H9 (cell line): ENCODE data around the gene NRG3. TPM values are rescaled to one million over a fixed set of nuclear protein-coding genes. Genes with fewer than 3 reads are reported as not detected.

Experiments
- DNase-seq: peaks from one replicate; pipeline ENCODE4 v3.0.0-alpha.2; 2017
- H2AFZ ChIP-seq: one replicate; pipeline ENCODE4 v1.6.1; 2013; ENCODE audit warnings: mild to moderate bottlenecking, low read length, control low read depth, moderate library complexity
- H2AK5ac ChIP-seq: 2 replicates; pipeline ENCODE4 v1.6.1; 2013; ENCODE audit warnings: low read length, control low read depth, mixed read lengths; ENCODE audit not compliant: insufficient read length
- H2BK120ac ChIP-seq: one replicate; pipeline ENCODE4 v1.6.1; 2013; ENCODE audit warnings: low read depth, mild to moderate bottlenecking, low read length, control low read depth, inconsistent platforms; ENCODE audit not compliant: poor library complexity, severe bottlenecking
- H2BK12ac ChIP-seq: 2 replicates; pipeline ENCODE4 v1.6.1; 2013; ENCODE audit warnings: low read length, control low read depth, mixed read lengths, low read depth; ENCODE audit not compliant: insufficient read length
- H2BK15ac ChIP-seq: 2 replicates; pipeline ENCODE4 v1.6.1; 2013; ENCODE audit warnings: low read depth, low read length, control low read depth
- H2BK20ac ChIP-seq: one replicate; pipeline ENCODE4 v1.6.1; 2013; ENCODE audit warnings: low read depth, mild to moderate bottlenecking, low read length, control low read depth, inconsistent platforms; ENCODE audit not compliant: poor library complexity, severe bottlenecking
- H2BK5ac ChIP-seq: 2 replicates; pipeline ENCODE4 v1.6.1; 2013; ENCODE audit warnings: low read length, control low read depth, mixed read lengths; ENCODE audit not compliant: insufficient read length
- H3K14ac ChIP-seq: 2 replicates; pipeline ENCODE4 v1.6.1; 2013; ENCODE audit warnings: low read length, control low read depth; ENCODE audit not compliant: insufficient read depth
- H3K18ac ChIP-seq: 2 replicates; pipeline ENCODE4 v1.6.1; 2013; ENCODE audit warnings: low read depth, mild to moderate bottlenecking, mixed read lengths, low read length, control low read depth; ENCODE audit not compliant: insufficient read length
- H3K23ac ChIP-seq: 2 replicates; pipeline ENCODE4 v1.6.1; 2013; ENCODE audit warnings: low read length, control low read depth, mixed read lengths, low read depth; ENCODE audit not compliant: insufficient read length
- H3K23me2 ChIP-seq: 2 replicates; pipeline ENCODE4 v1.6.1; 2013; ENCODE audit warnings: low read depth, mild to moderate bottlenecking, mixed read lengths, low read length, control low read depth; ENCODE audit not compliant: insufficient read length, poor library complexity, severe bottlenecking
- H3K27ac ChIP-seq: 2 replicates; pipeline ENCODE4 v1.5.1; 2013; ENCODE audit warnings: low read length, control low read depth, mixed read lengths, low read depth; ENCODE audit not compliant: insufficient read length
- H3K27me3 ChIP-seq: 2 replicates; pipeline ENCODE4 v1.6.1; 2013; ENCODE audit warnings: low read length, control low read depth, inconsistent platforms; ENCODE audit not compliant: insufficient read depth
- H3K4ac ChIP-seq: 2 replicates; pipeline ENCODE4 v1.6.1; 2013; ENCODE audit warnings: low read depth, mild to moderate bottlenecking, control low read depth, inconsistent platforms, low read length, moderate library complexity
- H3K4me1 ChIP-seq: 2 replicates; pipeline ENCODE4 v1.6.1; 2013; ENCODE audit warnings: low read length, control low read depth, inconsistent platforms; ENCODE audit not compliant: insufficient read depth
- H3K4me2 ChIP-seq: 2 replicates; pipeline ENCODE4 v1.6.1; 2013; ENCODE audit warnings: low read length, control low read depth, mixed read lengths; ENCODE audit not compliant: insufficient read length, insufficient read depth
- H3K56ac ChIP-seq: 2 replicates; pipeline ENCODE4 v1.6.1; 2013; ENCODE audit warnings: low read depth, mild to moderate bottlenecking, mixed read lengths, low read length, control low read depth; ENCODE audit not compliant: insufficient read length
- H3K79me1 ChIP-seq: 2 replicates; pipeline ENCODE4 v1.6.1; 2013; ENCODE audit warnings: low read depth, mild to moderate bottlenecking, moderate library complexity, low read length, control low read depth, inconsistent platforms; ENCODE audit not compliant: insufficient read depth, poor library complexity, severe bottlenecking
- H3K79me2 ChIP-seq: 2 replicates; pipeline ENCODE4 v1.6.1; 2013; ENCODE audit warnings: low read length, control low read depth, inconsistent platforms; ENCODE audit not compliant: insufficient read depth
- H3K9ac ChIP-seq: 2 replicates; pipeline ENCODE4 v1.6.1; 2013; ENCODE audit warnings: low read length, control low read depth, mixed read lengths; ENCODE audit not compliant: insufficient read length; ENCODE audit errors: extremely low read depth
- H3K9me3 ChIP-seq: one replicate; pipeline ENCODE4 v1.6.1; 2013; ENCODE audit warnings: low read depth, low read length, inconsistent platforms; ENCODE audit not compliant: control insufficient read depth
- H3T11ph ChIP-seq: one replicate; pipeline ENCODE4 v1.6.1; 2013; ENCODE audit warnings: mild to moderate bottlenecking, low read length, control low read depth, inconsistent platforms
- H4K20me1 ChIP-seq: one replicate; pipeline ENCODE4 v1.6.1; 2013; ENCODE audit not compliant: control insufficient read depth, insufficient read length, insufficient read depth
- H4K5ac ChIP-seq: 2 replicates; pipeline ENCODE4 v1.6.1; 2013; ENCODE audit warnings: low read depth, mild to moderate bottlenecking, mixed read lengths, low read length, control low read depth; ENCODE audit not compliant: insufficient read length
- H4K8ac ChIP-seq: replicated peaks from 2 replicates; pipeline ENCODE4 v1.6.1; 2013; ENCODE audit warnings: low read length, control low read depth, mixed read lengths, low read depth; ENCODE audit not compliant: insufficient read length
- H4K91ac ChIP-seq: 2 replicates; pipeline ENCODE4 v1.6.1; 2013; ENCODE audit warnings: low read depth, mild to moderate bottlenecking, moderate library complexity, mixed read lengths, low read length, control low read depth; ENCODE audit not compliant: insufficient read length
- H3K27ac Mint-ChIP-seq, 3 experiments: 2 replicates in 2 of 3; 3 replicates in 1 of 3; pipeline ENCODE4 v1.8.0; 2020 to 2021; ENCODE audit warnings: mixed read lengths in 3 of 3, mild to moderate bottlenecking in 1 of 3, moderate library complexity in 1 of 3
- H3K27me3 Mint-ChIP-seq: 2 replicates; pipeline ENCODE4 v1.8.0; 2021; ENCODE audit warnings: low read depth, mild to moderate bottlenecking, moderate library complexity, mixed read lengths
- H3K36me3 Mint-ChIP-seq, 3 experiments: 2 replicates in 2 of 3; 3 replicates in 1 of 3; pipeline ENCODE4 v1.8.0; 2020 to 2021; ENCODE audit warnings: low read depth in 3 of 3, mixed read lengths in 3 of 3; ENCODE audit not compliant: insufficient read depth in 1 of 3
- H3K4me1 Mint-ChIP-seq, 2 experiments: 2 replicates each; pipeline ENCODE4 v1.8.0; 2020; ENCODE audit warnings: mixed read lengths in 2 of 2
- H3K4me3 Mint-ChIP-seq, 2 experiments: 2 replicates in 1 of 2; 3 replicates in 1 of 2; pipeline ENCODE4 v1.8.0; 2020 to 2021; ENCODE audit warnings: mild to moderate bottlenecking in 2 of 2, mixed read lengths in 2 of 2, moderate library complexity in 1 of 2
- H3K9me3 Mint-ChIP-seq, 2 experiments: 2 replicates in 1 of 2; 3 replicates in 1 of 2; pipeline ENCODE4 v1.8.0; 2020; ENCODE audit warnings: mild to moderate bottlenecking in 2 of 2, mixed read lengths in 2 of 2, moderate library complexity in 1 of 2
- WGBS: extraction: QIAGEN DNeasy Blood & Tissue Kit; methylation state at CpG from one replicate; pipeline ENCODE4 v1.1.7; 2013; ENCODE audit warnings: missing lambda C conversion rate, low lambda C conversion rate, mixed read lengths; ENCODE audit not compliant: insufficient read length; ENCODE audit errors: extremely low coverage; 5-methylcytosine and 5-hydroxymethylcytosine counted together
- total RNA-seq: library from RNA; stranded (reverse); gene quantifications from 2 replicates; pipeline ENCODE4 v1.2.1, GENCODE V29; 2021
- TF ChIP-seq, protein P1 (sequence below): fragments of 200-600 bp; sonication (generic); conservative IDR thresholded peaks from 3 replicates; pipeline ENCODE4 v1.8.0; 2021; ENCODE audit warnings: antibody characterized with exemption, mild to moderate bottlenecking

Gene NRG3
- total RNA-seq, 1 experiment from 2014 or later = 1.6 TPM

DNA sequence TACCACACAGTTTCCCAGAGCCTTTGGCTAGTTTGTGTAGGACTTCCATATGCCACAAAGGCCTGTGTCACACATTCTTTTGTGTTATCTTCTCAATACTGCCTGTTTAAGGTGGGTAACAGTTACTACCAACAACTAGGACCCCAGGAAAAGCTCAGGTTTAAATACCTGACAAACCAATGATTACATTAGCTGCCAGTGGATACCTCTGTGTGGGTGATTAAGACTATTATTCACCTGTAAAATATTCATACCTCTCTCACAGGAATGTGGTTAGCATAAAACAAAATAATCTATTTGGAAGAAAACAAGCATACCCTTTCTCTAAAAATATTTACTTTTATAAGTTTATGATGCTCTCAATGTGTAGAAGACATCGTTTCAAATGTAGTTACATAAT lies 1007.7 kb downstream of the NRG3 start:
- no peak overlapping the region for H4K91ac ChIP-seq
- H3K4me1 ChIP-seq = no peaks in the 10 kb centered on the region
- H3K4me3 Mint-ChIP-seq = no peak overlapping the region
- no peak overlapping the region for H3K4ac ChIP-seq
- H2AFZ ChIP-seq = no peak overlapping the region
- no peak overlapping the region for H4K5ac ChIP-seq
- no peaks in the 10 kb centered on the region for H3K4me1 Mint-ChIP-seq
- no peak for DNase-seq
- H3K4me2 ChIP-seq = no peak overlapping the region
- no peaks in the 10 kb centered on the region for H3K36me3 Mint-ChIP-seq
- no peak overlapping the region for H3K9ac ChIP-seq
- H2BK12ac ChIP-seq = no peak overlapping the region
- WGBS = no CpG with 5 or more reads among the region's 1 CpG
- H4K20me1 ChIP-seq = no peaks in the 10 kb centered on the region
- no peaks in the 10 kb centered on the region for H3K27me3 Mint-ChIP-seq
- H2BK120ac ChIP-seq = no peak overlapping the region
- no peaks in the 10 kb centered on the region for H3K9me3 ChIP-seq
- no peak overlapping the region for H3K56ac ChIP-seq
- H2BK20ac ChIP-seq = no peak overlapping the region
- H2AK5ac ChIP-seq = no peak overlapping the region
- no peaks in the 10 kb centered on the region for H3K23me2 ChIP-seq
- H3K23ac ChIP-seq = no peak overlapping the region
- H2BK5ac ChIP-seq = no peak overlapping the region
- no peaks in the 10 kb centered on the region for H3K79me2 ChIP-seq
- no peak overlapping the region for H3T11ph ChIP-seq
- no peak overlapping the region for H2BK15ac ChIP-seq
- H3K18ac ChIP-seq = no peak overlapping the region
- no peaks in the 10 kb centered on the region for H3K9me3 Mint-ChIP-seq
- no peak overlapping the region for H4K8ac ChIP-seq
- H3K14ac ChIP-seq = no peak overlapping the region
- no peaks in the 10 kb centered on the region for H3K27me3 ChIP-seq
- TF ChIP-seq, protein P1, sequence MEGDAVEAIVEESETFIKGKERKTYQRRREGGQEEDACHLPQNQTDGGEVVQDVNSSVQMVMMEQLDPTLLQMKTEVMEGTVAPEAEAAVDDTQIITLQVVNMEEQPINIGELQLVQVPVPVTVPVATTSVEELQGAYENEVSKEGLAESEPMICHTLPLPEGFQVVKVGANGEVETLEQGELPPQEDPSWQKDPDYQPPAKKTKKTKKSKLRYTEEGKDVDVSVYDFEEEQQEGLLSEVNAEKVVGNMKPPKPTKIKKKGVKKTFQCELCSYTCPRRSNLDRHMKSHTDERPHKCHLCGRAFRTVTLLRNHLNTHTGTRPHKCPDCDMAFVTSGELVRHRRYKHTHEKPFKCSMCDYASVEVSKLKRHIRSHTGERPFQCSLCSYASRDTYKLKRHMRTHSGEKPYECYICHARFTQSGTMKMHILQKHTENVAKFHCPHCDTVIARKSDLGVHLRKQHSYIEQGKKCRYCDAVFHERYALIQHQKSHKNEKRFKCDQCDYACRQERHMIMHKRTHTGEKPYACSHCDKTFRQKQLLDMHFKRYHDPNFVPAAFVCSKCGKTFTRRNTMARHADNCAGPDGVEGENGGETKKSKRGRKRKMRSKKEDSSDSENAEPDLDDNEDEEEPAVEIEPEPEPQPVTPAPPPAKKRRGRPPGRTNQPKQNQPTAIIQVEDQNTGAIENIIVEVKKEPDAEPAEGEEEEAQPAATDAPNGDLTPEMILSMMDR = no peak
- H3K27ac ChIP-seq = no peak overlapping the region
- no peaks in the 10 kb centered on the region for H3K79me1 ChIP-seq
- no peak overlapping the region for H3K27ac Mint-ChIP-seq
